HEK293 (cell line): ENCODE data around the gene BUB1B.
A peak's percentile ranks its signal among the peaks of the same experiment; 100 is the strongest.

ENCODE experiments used
- CTCF ChIA-PET: fragments of 350-600 bp; formaldehyde crosslinking; extraction: SDS; loops from one replicate; lab custom pipeline; 2021; ENCODE audit warnings: antibody characterized with exemption; lab: Yijun Ruan, JAX
- POLR2A ChIA-PET: fragments of 300-600 bp; formaldehyde crosslinking; extraction: SDS; loops from one replicate; lab custom pipeline; 2020; ENCODE audit warnings: antibody characterized with exemption, inconsistent platforms; lab: Yijun Ruan, JAX
- H3K27ac ChIP-seq: fragments of 200-500 bp; sonication (Bioruptor generic); 2 replicates; pipeline ENCODE4 v1.5.1; 2014; ENCODE audit warnings: low read depth, low read length, control low read depth, inconsistent platforms; ENCODE audit errors: extremely low read depth
- H3K36me3 ChIP-seq, 2 experiments: fragments of 200-500 bp in 1 of 2; sonication (Bioruptor generic) in 1 of 2; 1 replicate in 1 of 2; 2 replicates in 1 of 2; pipeline ENCODE4 v1.5.1; 2014 to 2017; ENCODE audit warnings: inconsistent platforms in 2 of 2, low read length in 2 of 2; ENCODE audit not compliant: control insufficient read depth in 2 of 2, insufficient read depth in 1 of 2
- H3K4me1 ChIP-seq: fragments of 200-500 bp; sonication (Bioruptor generic); 2 replicates; pipeline ENCODE4 v1.5.1; 2014; ENCODE audit warnings: mild to moderate bottlenecking, low read length, inconsistent platforms; ENCODE audit not compliant: control insufficient read depth, insufficient read depth
- H3K4me3 ChIP-seq: 2 replicates; pipeline ENCODE4 v1.5.1; 2011; ENCODE audit warnings: low read depth, mild to moderate bottlenecking, control low read depth, low read length, moderate library complexity
- H3K9me3 ChIP-seq: fragments of 200-500 bp; sonication (Bioruptor generic); 2 replicates; pipeline ENCODE4 v1.5.1; 2014; ENCODE audit warnings: low read depth, low read length, inconsistent platforms; ENCODE audit not compliant: control insufficient read depth, insufficient read depth
- FEZF1 ChIP-seq: fragments of 450-650 bp; formaldehyde crosslinking; IDR thresholded peaks from 2 replicates; pipeline ENCODE4 v1.5.1; 2016; ENCODE audit warnings: missing biosample characterization, missing genetic modification characterization
- PRDM4 ChIP-seq: fragments of 450-650 bp; formaldehyde crosslinking; IDR thresholded peaks from 2 replicates; pipeline ENCODE4 v1.5.1; 2017; ENCODE audit warnings: missing biosample characterization, missing genetic modification characterization
- SALL2 ChIP-seq: fragments of 450-650 bp; formaldehyde crosslinking; IDR thresholded peaks from 2 replicates; pipeline ENCODE4 v1.5.0; 2017; ENCODE audit warnings: missing biosample characterization, mild to moderate bottlenecking, missing genetic modification characterization, borderline replicate concordance
- SETDB1 ChIP-seq: IDR thresholded peaks from one replicate; pipeline ENCODE4 v1.6.1; 2017; ENCODE audit warnings: mild to moderate bottlenecking, low read length, moderate library complexity, mixed read lengths; ENCODE audit not compliant: insufficient read length
- SP7 ChIP-seq: fragments of 450-650 bp; formaldehyde crosslinking; IDR thresholded peaks from 2 replicates; pipeline ENCODE4 v1.5.1; 2016; ENCODE audit warnings: missing biosample characterization, missing genetic modification characterization
- ZBTB10 ChIP-seq: fragments of 450-650 bp; formaldehyde crosslinking; IDR thresholded peaks from 2 replicates; pipeline ENCODE4 v1.5.1; 2016; ENCODE audit warnings: missing biosample characterization, missing genetic modification characterization
- ZBTB20 ChIP-seq: fragments of 450-650 bp; formaldehyde crosslinking; IDR thresholded peaks from 2 replicates; pipeline ENCODE4 v1.5.1; 2016; ENCODE audit warnings: missing biosample characterization, missing genetic modification characterization
- ZFP37 ChIP-seq: fragments of 450-650 bp; formaldehyde crosslinking; IDR thresholded peaks from 2 replicates; pipeline ENCODE4 v1.5.1; 2016; ENCODE audit warnings: missing biosample characterization, missing genetic modification characterization
- ZIC2 ChIP-seq: fragments of 450-650 bp; formaldehyde crosslinking; IDR thresholded peaks from 2 replicates; pipeline ENCODE4 v1.5.1; 2016; ENCODE audit warnings: missing biosample characterization, missing genetic modification characterization
- ZNF18 ChIP-seq: fragments of 450-650 bp; formaldehyde crosslinking; IDR thresholded peaks from 2 replicates; pipeline ENCODE4 v1.5.1; 2016; ENCODE audit warnings: missing biosample characterization, missing genetic modification characterization
- ZNF335 ChIP-seq: fragments of 450-650 bp; formaldehyde crosslinking; conservative IDR thresholded peaks from 2 replicates; pipeline ENCODE4 v1.5.1; 2016; ENCODE audit warnings: missing biosample characterization, missing genetic modification characterization
- ZNF354C ChIP-seq: fragments of 450-650 bp; formaldehyde crosslinking; IDR thresholded peaks from 2 replicates; pipeline ENCODE4 v1.5.1; 2016; ENCODE audit warnings: missing biosample characterization, missing genetic modification characterization, low read depth, borderline replicate concordance
- ZNF510 ChIP-seq: fragments of 450-650 bp; formaldehyde crosslinking; IDR thresholded peaks from 2 replicates; pipeline ENCODE4 v1.5.1; 2018; ENCODE audit warnings: mild to moderate bottlenecking, missing genetic modification characterization, missing biosample characterization; ENCODE audit not compliant: insufficient replicate concordance
- ZNF600 ChIP-seq: fragments of 450-650 bp; formaldehyde crosslinking; IDR thresholded peaks from 2 replicates; pipeline ENCODE4 v1.5.1; 2016; ENCODE audit warnings: missing biosample characterization, missing genetic modification characterization
- ZNF660 ChIP-seq: fragments of 450-650 bp; IDR thresholded peaks from 2 replicates; pipeline ENCODE4 v1.5.1; 2018; ENCODE audit warnings: missing biosample characterization, mild to moderate bottlenecking, missing genetic modification characterization
- ZNF776 ChIP-seq: fragments of 450-650 bp; formaldehyde crosslinking; IDR thresholded peaks from 2 replicates; pipeline ENCODE4 v1.5.0; 2017; ENCODE audit warnings: missing biosample characterization, missing genetic modification characterization, borderline replicate concordance
- ZXDB ChIP-seq: fragments of 450-650 bp; formaldehyde crosslinking; IDR thresholded peaks from 2 replicates; pipeline ENCODE4 v1.5.1; 2016; ENCODE audit warnings: missing biosample characterization, missing genetic modification characterization

Gene BUB1B

GRCh38 chr15:40259021-40259420 lies 98.2 kb downstream of the BUB1B start:
- H3K36me3 ChIP-seq = no peaks in the 10 kb centered on the region
- POLR2A ChIA-PET = no interaction called here
- no peak for TF ChIP-seq ZNF660
- no peak for TF ChIP-seq ZNF776 (tag by site-specific recombination)
- TF ChIP-seq PRDM4 (tag by site-specific recombination) = no peak
- TF ChIP-seq ZXDB = no peak
- TF ChIP-seq SALL2 (tag by site-specific recombination) = no peak
- TF ChIP-seq ZBTB10 (tag by site-specific recombination) = no peak
- no peak for TF ChIP-seq SETDB1
- no peak overlapping the region for H3K4me3 ChIP-seq
- H3K9me3 ChIP-seq = no peaks in the 10 kb centered on the region
- no peak overlapping the region for H3K27ac ChIP-seq
- peaks cover 11% of the 10 kb centered on the region for H3K4me1 ChIP-seq
- CTCF ChIA-PET = interaction anchor here (0.5 to 1.6 kb wide), 4 partner anchors 26 to 159 kb away, joined by 3 to 4 read pairs (median 4); no protein-coding TSS in a partner anchor

- H3K9me3 ChIP-seq = no peaks in the 10 kb centered on the region
- ChIA-PET POLR2A (no interaction called here), CTCF (interaction anchor here (0.6 to 4.9 kb wide), 3 partner anchors 11 to 46 kb away, joined by 3 to 66 read pairs (median 10); no protein-coding TSS in a partner anchor)
- peaks cover 22% of the 10 kb centered on the region for H3K4me1 ChIP-seq
- TF ChIP-seq SP7 (tag by site-specific recombination) = peak; percentile 64
- TF ChIP-seq ZNF335 (tag by site-specific recombination) = peak; percentile 16; the same call in 1 of the 2 replicates
- no peak for TF ChIP-seq ZNF510
- peak; percentile 24; the same call in 1 of the 2 replicates for TF ChIP-seq ZIC2
- TF ChIP-seq ZBTB20 (tag by site-specific recombination) = 0 out of 2 replicates have a peak, but pooled peaks have one; percentile 33
- peak; percentile 79 for TF ChIP-seq ZNF600 (tag by site-specific recombination)
- TF ChIP-seq ZFP37 (tag by site-specific recombination) = no peak
- TF ChIP-seq FEZF1 (tag by site-specific recombination) = peak; percentile 19; the same call in 1 of the 2 replicates
- TF ChIP-seq ZNF354C (tag by site-specific recombination) = no peak
- no peak for TF ChIP-seq ZNF18 (tag by site-specific recombination)
- no peak overlapping the region for H3K4me3 ChIP-seq
- H3K27ac ChIP-seq = peak overlapping the region; percentile 34; the same call in 1 of the 2 replicates
- no peaks in the 10 kb centered on the region for H3K36me3 ChIP-seq
Measured at GRCh38 chr15:40263024-40263754, 102.3 kb downstream of the BUB1B start.
